GM21576 (cell line): Measurements from ENCODE around the gene IGSF3.
"Not testable (repeated sequence)": the region's sequence is repeated elsewhere in the genome, so short reads cannot be mapped to it uniquely, and the experiment has no call there.

ENCODE experiments used
- ATAC-seq: cut with Tn5 transposase; IDR thresholded peaks from one replicate; pipeline ENCODE4 v1.9.1; 2021; ENCODE audit warnings: mild to moderate bottlenecking, moderate library complexity; ENCODE audit not compliant: unreplicated experiment

The IGSF3 gene

GRCh38 chr1:116603646-116604045 is 63.9 kb downstream of the IGSF3 start:
- ATAC-seq, result not testable (repeated sequence)

DNA sequence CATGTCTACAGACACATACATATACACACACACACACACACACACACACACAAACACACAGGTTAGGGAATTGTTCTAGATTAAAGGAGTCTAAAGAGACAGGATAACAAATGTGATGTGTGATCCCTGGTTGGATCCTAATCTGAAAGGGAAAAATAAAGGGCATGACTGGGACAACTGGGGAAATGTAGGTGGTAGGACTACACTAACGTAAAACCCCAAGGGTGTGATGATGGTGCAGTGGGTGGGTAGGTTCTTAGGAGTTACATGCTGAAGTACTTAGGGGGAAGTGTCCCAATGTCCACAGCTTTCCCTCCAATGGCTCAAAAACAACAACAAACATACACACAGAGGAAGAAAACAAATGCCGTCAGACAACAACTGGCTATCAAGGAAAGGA is 68.2 kb downstream of the IGSF3 start:
- ATAC-seq, result not testable (repeated sequence)

GRCh38 chr1:116598420-116599036 is 69.0 kb downstream of the IGSF3 start:
- ATAC-seq, result not testable (repeated sequence)

DNA sequence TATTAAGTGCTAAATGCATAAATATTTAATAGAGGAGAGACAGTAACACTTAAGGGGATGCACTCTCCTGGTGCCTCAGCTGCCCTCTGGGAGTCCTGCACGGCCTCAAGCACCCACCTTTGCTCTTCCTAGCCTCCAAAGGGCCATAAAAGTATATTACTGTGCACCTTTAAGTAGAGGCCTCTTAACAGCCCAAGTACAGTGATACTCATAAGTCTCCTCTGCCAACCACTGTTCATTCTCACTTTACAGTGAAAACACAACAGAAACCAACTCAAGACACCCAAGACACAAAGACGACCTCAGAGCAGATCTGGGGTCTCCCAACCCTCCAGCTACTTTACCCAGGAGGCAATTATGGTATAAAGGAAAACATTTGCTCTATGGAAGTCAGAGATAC is 70.1 kb downstream of the IGSF3 start:
- peak; percentile 72 for ATAC-seq

DNA sequence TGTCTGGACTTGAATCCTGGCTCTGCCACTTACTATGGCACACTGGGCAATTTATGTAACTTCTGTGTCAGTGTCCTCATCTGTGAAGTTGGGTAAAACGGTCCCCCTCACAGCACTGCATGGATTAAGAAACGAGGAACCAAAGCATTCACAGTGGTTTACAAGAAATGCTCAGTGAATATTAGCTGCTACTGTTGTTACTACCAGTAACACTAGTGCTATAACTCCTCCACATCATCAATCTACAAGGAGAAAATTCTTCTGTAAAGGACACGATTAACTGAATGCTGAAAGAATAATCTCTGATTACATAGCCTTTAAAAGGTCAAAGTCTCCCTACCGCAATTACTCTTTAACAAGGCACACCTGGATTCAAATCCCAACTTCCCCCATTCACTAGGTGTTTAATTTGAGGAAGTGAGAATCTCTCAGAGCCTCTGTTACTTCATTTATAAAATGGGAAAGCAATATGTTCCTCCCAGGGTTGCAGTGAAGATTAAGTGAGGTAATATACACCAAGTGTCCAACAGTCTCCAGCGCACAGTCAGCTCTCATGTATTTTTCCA is 70.7 kb downstream of the IGSF3 start:
- ATAC-seq, result not testable (repeated sequence)

- ATAC-seq, result peak; percentile 57
Observed at GRCh38 chr1:116595946-116596741, 71.4 kb downstream of the IGSF3 start.

- not testable (repeated sequence) for ATAC-seq
Observed at GRCh38 chr1:116595065-116595840, 72.3 kb downstream of the IGSF3 start.

DNA sequence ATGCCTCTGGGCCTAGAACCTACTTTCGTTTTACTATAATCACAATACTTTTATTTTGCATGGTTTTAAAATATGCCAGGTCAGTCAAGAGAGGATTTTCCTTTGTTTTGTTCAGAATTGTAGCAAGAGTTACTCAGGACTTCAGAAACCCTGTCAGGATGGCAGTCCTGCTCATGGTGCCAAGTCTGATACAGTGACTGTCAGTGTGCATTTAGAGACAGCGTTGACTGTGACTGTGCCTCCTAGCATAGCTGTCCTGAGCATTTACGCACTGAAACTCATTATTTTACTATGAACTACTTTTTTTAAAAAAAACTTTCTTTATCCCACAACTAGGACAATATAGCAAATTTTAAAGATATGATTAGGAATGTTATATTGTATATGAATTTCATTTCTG is 73.6 kb downstream of the IGSF3 start:
- not testable (repeated sequence) for ATAC-seq

GRCh38 chr1:116593401-116593800 is 74.1 kb downstream of the IGSF3 start:
- not testable (repeated sequence) for ATAC-seq

DNA sequence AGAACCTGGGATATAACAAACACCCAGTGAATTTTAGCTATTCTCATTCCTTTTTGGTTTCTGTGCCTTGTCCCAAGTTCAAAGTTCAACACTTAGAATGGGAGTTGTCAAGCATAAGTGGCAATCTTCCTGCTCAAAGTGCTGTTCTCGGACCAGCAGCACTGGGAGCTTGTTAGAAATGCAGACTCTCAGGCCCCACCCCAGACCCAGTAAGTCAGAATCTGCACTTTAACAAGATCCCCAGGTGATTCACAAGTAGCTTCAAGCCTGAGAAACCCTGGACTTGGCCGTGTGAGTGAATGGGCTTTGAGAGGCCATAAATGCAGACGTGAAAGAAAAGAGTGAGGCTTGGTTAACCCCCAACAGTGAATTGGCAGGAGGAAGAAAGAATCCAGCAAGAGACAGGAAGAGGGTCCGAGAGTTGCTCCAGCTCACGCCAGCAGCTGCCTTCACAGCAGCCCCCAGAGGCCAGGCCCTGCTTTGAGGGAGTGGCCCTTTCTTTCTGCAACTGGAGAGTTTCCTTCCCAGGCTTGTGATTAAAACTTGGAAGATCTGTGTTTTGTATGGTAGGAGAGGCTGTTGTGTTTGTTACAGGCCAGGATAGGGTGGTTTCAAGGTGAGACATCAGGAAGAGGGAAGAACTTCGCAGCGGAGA is 75.5 kb downstream of the IGSF3 start:
- not testable (repeated sequence) for ATAC-seq

- not testable (repeated sequence) for ATAC-seq
Observed at GRCh38 chr1:116591006-116591950, 76.3 kb downstream of the IGSF3 start.

DNA sequence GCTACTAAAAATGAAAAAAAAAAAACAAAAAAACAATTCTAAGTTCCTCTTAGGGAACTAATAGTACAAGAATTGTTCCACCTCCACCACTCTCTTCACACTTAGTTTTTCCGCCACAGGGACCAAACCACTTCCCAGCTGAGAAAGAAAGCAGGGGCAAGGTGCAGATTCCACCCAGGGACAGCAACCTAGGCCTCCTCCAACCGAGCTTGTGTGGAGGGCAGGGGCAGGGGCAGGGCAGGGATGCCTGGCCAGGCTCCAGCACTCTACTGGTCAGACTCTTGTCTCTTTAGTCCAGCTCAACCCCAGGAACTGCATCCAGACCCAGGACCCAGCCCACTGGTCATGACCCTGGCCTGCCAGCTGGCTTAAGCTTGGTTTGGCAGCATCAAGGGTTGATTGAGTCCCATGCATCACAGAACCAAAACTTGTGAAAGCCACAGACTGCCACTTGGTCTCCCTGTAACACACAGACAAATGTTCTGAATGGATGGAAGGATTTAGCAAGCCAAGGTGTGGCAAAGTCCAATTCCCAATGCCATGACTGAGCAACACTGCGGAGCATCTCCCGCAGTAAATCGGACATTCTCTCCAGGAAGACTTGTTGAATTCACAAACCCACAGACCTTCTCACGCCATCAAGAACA is 77.1 kb downstream of the IGSF3 start:
- ATAC-seq, result not testable (repeated sequence)

DNA sequence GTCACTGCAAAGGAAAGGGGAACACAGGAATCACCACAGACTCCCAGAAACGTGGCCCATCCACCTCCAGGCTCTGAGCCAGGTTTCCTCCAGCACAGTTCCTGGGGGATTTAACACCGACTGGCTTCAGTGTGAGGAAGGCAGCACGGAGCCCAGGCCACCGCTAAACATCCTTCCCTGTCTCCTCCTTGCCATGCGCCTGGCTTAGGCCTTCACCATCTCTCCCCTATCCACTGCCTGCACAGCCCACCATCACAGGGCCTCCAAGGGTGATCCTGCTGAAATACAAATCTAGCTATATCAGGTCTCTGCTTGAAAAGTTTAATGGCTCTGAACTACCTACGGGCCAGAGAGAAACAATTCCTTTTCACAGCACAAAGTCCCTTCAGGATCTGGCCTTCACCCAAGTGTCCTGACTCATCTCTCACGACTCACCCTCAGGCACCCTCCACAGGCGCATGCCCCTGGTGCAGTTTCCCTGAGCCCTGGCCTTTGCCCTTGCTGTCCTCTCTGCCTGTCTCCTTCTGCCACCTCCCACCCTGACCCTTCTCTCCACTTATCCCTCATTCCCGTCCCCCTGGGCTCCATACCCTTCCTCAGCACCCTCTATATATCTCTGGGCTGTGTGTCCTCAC is 78.3 kb downstream of the IGSF3 start:
- ATAC-seq, result not testable (repeated sequence)

- no peak for ATAC-seq
Observed at GRCh38 chr1:116587501-116588227, 79.9 kb downstream of the IGSF3 start.

- peak; percentile 48 for ATAC-seq
Observed at GRCh38 chr1:116586741-116587143, 80.8 kb downstream of the IGSF3 start.

- ATAC-seq, result no peak
Observed at GRCh38 chr1:116585886-116586285, 81.6 kb downstream of the IGSF3 start.

DNA sequence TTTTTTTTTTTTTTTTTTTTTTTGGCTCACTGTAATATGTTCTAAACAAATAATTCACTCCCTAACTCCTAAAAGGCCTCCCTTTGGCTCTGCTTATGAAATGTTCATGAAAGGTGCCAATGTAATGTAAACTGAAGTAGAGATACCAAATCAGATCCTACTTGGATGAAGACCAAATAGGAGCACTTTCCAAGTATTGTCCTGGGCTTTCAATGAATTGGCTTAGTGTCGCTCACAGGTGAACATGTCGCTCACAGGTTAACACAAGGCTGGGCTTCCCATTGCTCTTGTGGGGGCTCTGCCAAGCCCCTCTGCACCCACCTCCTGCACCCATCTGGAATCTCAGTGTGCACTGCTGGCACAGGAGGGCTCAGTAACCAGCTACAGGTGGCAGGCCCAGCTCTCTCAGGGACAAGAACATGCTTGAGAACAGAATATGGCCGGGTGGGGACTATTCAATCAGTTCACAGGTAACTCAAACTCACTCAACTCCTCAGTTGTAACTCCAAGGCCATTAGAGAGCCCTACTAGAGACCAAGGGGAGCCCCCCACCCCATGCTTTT is 86.1 kb downstream of the IGSF3 start:
- no peak for ATAC-seq
